ENCODE measurements around the gene RPLP1. TPM values are rescaled to one million over a fixed set of nuclear protein-coding genes. Genes with fewer than 3 reads are reported as not detected.
"Not testable (repeated sequence)": the region's sequence is repeated elsewhere in the genome, so short reads cannot be mapped to it uniquely, and the experiment has no call there.

Gene RPLP1
- total RNA-seq, 1 experiment from 2014 or later, result 1,651 TPM

DNA sequence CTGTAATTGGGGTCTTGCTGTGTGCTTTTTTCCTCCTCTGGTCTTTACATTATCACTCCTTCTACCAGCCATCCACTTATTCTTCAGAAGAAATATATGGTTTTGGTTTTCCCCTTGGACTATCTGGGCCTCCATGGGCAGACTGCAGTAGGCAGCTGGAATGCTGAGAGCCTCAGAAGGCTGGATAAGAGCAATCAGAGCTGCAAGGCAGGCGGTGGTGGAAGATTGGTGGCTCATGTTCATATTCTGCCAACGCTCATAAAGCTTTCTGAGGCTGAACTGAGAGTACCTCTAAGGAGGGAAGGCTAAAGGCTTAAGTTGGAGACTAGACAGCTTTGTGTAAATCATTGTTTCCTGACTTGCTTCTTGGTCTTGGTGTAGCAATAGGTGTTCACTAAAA is 5.7 kb upstream of the RPLP1 start:
- ChIA-PET CTCF (interaction anchor here (0.6 to 0.9 kb wide), 2 partner anchors 19 to 53 kb away, joined by 5 to 9 read pairs; no protein-coding TSS in a partner anchor), POLR2A (ENCODE audit: unreplicated experiment) (no interaction called here)
- H4K20me1 ChIP-seq (ENCODE audit: insufficient read depth), result no peaks in the 10 kb centered on the region; the same call in 1 of the 2 replicates
- TF ChIP-seq, protein P1, sequence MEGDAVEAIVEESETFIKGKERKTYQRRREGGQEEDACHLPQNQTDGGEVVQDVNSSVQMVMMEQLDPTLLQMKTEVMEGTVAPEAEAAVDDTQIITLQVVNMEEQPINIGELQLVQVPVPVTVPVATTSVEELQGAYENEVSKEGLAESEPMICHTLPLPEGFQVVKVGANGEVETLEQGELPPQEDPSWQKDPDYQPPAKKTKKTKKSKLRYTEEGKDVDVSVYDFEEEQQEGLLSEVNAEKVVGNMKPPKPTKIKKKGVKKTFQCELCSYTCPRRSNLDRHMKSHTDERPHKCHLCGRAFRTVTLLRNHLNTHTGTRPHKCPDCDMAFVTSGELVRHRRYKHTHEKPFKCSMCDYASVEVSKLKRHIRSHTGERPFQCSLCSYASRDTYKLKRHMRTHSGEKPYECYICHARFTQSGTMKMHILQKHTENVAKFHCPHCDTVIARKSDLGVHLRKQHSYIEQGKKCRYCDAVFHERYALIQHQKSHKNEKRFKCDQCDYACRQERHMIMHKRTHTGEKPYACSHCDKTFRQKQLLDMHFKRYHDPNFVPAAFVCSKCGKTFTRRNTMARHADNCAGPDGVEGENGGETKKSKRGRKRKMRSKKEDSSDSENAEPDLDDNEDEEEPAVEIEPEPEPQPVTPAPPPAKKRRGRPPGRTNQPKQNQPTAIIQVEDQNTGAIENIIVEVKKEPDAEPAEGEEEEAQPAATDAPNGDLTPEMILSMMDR (conservative IDR thresholded peaks at IDR 0.05), result no peak
- H3K27me3 ChIP-seq (ENCODE audit: insufficient read depth, low read depth), result no peaks in the 10 kb centered on the region
- peaks cover 22% of the 10 kb centered on the region; the same call in 1 of the 2 replicates for H3K36me3 ChIP-seq (ENCODE audit: low read depth)
- H3K79me2 ChIP-seq (ENCODE audit: low read depth), result no peaks in the 10 kb centered on the region
- H3K27ac ChIP-seq, result no peak overlapping the region
- H3F3A ChIP-seq (ENCODE audit: insufficient read depth, low read depth), result peaks cover 15% of the 10 kb centered on the region; the same call in 1 of the 2 replicates
- H3K4me2 ChIP-seq, result no peak overlapping the region
- DNase-seq, result no peak
- intact Hi-C loops (cut with micrococcal nuclease; ENCODE audit: unreplicated experiment), result no loop called here
- no peak overlapping the region for H2AFZ ChIP-seq
- H3K9me3 ChIP-seq (ENCODE audit: insufficient read depth, low read depth), result no peaks in the 10 kb centered on the region
- peaks cover 2% of the 10 kb centered on the region; the same call in 1 of the 2 replicates for H3K4me1 ChIP-seq (replicated peaks; ENCODE audit: insufficient read depth)
- BruUV-seq (replicated peaks), result no TSS peak
- H3K4me3 ChIP-seq, result no peak overlapping the region
- H3K9me2 ChIP-seq (ENCODE audit: insufficient read depth), result no peaks in the 10 kb centered on the region

DNA sequence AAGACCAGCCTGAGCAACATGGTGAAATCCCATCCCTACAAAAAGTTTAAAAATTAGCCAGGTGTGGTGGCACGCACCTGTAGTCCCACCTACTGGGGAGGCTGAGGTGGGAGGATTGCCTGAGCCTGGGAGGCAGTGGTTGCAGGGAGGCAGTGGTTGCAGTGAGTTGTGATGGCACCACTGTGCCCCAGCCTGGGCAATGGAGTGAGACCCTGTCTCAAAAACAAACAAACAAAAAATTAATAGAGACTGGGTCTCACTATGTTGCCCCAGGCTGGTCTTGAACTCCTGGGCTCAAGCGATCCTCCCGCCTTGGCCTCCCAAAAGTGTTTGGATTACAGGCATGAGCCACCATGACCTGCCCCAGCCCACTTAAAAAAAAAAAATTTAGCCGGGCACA is 2.4 kb upstream of the RPLP1 start:
- DNase-seq; H3K4me3 ChIP-seq; H3K9me2 ChIP-seq (ENCODE audit: insufficient read depth); H3K27me3 ChIP-seq (ENCODE audit: insufficient read depth, low read depth); H2AFZ ChIP-seq; POLR2A ChIA-PET (ENCODE audit: unreplicated experiment); BruUV-seq (replicated peaks); CTCF ChIA-PET; H3K9me3 ChIP-seq (ENCODE audit: insufficient read depth, low read depth); H3K4me2 ChIP-seq; H3K27ac ChIP-seq: not testable (repeated sequence)
- Histone ChIP-seq H3F3A (ENCODE audit: insufficient read depth, low read depth) (peaks cover 33% of the 10 kb centered on the region; the same call in 1 of the 2 replicates), H3K36me3 (ENCODE audit: low read depth) (peaks cover 24% of the 10 kb centered on the region), H3K4me1 (replicated peaks; ENCODE audit: insufficient read depth) (peaks cover 17% of the 10 kb centered on the region), H4K20me1 (ENCODE audit: insufficient read depth) (peaks cover 23% of the 10 kb centered on the region), H3K79me2 (ENCODE audit: low read depth) (peaks cover 26% of the 10 kb centered on the region)
- intact Hi-C loops (cut with micrococcal nuclease; ENCODE audit: unreplicated experiment), result loop anchor here (5.0 kb wide), 1 partner anchor 38 kb away; the partner anchor contains the start of gene KIF23

DNA sequence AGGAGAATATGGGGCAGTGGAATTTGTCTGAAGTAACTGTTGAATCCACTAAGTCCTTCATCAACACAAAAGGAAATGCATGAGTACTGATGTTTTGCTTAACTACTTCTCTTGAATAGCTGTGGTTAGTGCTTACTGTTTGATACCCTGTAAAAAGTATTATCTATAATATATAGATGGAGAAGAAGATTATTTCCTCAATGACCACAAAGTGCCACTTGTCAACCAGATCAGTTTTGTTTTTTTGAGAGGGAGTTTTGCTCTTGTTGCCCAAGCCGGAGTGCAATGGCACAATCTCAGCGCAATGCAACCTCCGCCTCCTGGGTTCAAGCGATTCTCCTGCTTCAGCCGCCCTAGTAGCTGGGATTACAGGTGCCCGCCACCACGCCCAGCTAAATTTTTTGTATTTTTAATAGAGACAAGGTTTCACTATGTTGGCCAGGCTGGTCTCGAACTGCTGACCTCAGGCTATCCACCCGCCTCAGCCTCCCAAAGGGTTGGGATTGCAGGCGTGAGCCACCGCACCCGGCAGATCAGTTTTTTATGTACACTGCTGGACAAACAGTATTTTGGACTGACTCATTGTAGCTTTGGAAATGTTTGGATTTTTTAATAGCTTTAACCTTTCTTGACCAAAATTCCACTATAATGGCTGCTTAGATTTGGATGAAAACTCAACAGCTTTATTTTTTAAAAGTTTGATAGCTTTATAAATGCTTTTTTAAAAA is 1.5 kb upstream of the RPLP1 start:
- Histone ChIP-seq H3K4me1 (replicated peaks; ENCODE audit: insufficient read depth) (peaks cover 25% of the 10 kb centered on the region), H3K27me3 (ENCODE audit: insufficient read depth, low read depth) (no peaks in the 10 kb centered on the region), H3K4me2 (no peak overlapping the region), H3K9me2 (ENCODE audit: insufficient read depth) (no peaks in the 10 kb centered on the region), H3K27ac (no peak overlapping the region), H2AFZ (no peak overlapping the region), H3K9me3 (ENCODE audit: insufficient read depth, low read depth) (no peaks in the 10 kb centered on the region), H4K20me1 (ENCODE audit: insufficient read depth) (peaks cover 33% of the 10 kb centered on the region), H3K4me3 (no peak overlapping the region), H3F3A (ENCODE audit: insufficient read depth, low read depth) (peaks cover 40% of the 10 kb centered on the region), H3K79me2 (ENCODE audit: low read depth) (peaks cover 35% of the 10 kb centered on the region), H3K36me3 (ENCODE audit: low read depth) (peaks cover 26% of the 10 kb centered on the region)
- BruUV-seq (replicated peaks), result no TSS peak
- CTCF ChIA-PET, result interaction anchor here (0.7 to 3.4 kb wide), 3 partner anchors 12 to 63 kb away, joined by 3 to 16 read pairs (median 4); no protein-coding TSS in a partner anchor
- TF ChIP-seq, protein P1 (conservative IDR thresholded peaks at IDR 0.05), result no peak
- TF ChIP-seq EZH2 (IDR thresholded peaks at IDR 0.05; ENCODE audit: low read depth), result no peak
- intact Hi-C loops (cut with micrococcal nuclease; ENCODE audit: unreplicated experiment), result loop anchor here (5.0 kb wide), 1 partner anchor 39 kb away; the partner anchor contains the start of gene KIF23
- POLR2A ChIA-PET (ENCODE audit: unreplicated experiment), result interaction anchor here (0.6 to 0.7 kb wide), 3 partner anchors 12 to 223 kb away, joined by 4 to 19 read pairs (median 5); partner anchors contain the start of gene KIF23
- DNase-seq, result no peak
